ENCODE results near the gene CP.

The CP gene

GRCh38 chr3:149181182-149181581 lies 40.4 kb downstream of the CP start:
- no peak overlapping the region for H3K4me3 ChIP-seq (ENCODE audit: low read depth, low read length)
- TF ChIP-seq CTCF (IDR thresholded peaks at IDR 0.05; ENCODE audit: low read depth, low read length) = no peak

GRCh38 chr3:149180057-149180573 lies 41.5 kb downstream of the CP start:
- H3K4me3 ChIP-seq (ENCODE audit: low read depth, low read length) = no peak overlapping the region
- TF ChIP-seq CTCF (IDR thresholded peaks at IDR 0.05; ENCODE audit: low read depth, low read length) = no peak

GRCh38 chr3:149179220-149179619 lies 42.4 kb downstream of the CP start:
- no peak for TF ChIP-seq CTCF (IDR thresholded peaks at IDR 0.05; ENCODE audit: low read depth, low read length)
- no peak overlapping the region for H3K4me3 ChIP-seq (ENCODE audit: low read depth, low read length)

- no peak for TF ChIP-seq CTCF (IDR thresholded peaks at IDR 0.05; ENCODE audit: low read depth, low read length)
- H3K4me3 ChIP-seq (ENCODE audit: low read depth, low read length) = no peak overlapping the region
Measured at GRCh38 chr3:149177122-149177521, 44.5 kb downstream of the CP start.

DNA sequence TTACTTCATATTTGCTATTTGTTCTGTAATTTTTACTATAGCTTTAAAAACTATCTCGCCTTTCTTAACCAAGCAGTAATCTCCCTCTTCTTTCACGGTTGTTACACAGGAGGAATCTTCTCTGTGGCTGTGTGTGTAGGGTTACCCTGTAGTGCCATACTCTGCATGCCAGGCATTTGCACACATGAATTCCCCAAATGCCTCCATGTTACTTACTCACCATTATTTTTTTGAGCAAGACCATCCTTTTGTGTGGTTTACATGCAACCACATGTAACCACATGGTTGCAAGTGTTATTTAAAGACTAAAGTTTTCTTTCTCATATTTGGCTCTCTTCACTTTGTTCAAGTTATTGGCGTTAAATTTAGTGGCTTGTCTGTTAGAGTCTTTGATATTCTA lies 46.7 kb downstream of the CP start:
- H3K4me3 ChIP-seq (ENCODE audit: low read depth, low read length) = no peak overlapping the region
- TF ChIP-seq CTCF (IDR thresholded peaks at IDR 0.05; ENCODE audit: low read depth, low read length) = no peak

DNA sequence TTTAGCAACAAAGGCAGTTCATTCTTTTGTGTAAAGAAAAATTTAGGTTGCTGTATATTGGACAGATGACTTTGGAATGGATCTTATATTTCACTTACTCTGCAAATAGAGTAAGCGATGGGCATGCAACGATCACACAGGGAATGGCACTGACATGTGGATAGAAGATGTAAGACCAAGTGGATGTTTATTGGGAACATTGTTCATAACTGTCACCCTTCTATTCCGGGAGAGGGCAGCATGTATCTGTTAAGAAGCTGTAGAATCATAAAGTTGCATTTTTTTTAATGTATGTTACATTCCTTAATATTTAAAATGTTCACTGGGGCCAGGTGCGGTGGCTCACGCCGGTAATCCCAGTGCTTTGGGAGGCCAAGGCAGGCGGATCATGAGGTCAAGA lies 51.0 kb downstream of the CP start:
- no peak for TF ChIP-seq CTCF (IDR thresholded peaks at IDR 0.05; ENCODE audit: low read depth, low read length)
- no peak overlapping the region for H3K4me3 ChIP-seq (ENCODE audit: low read depth, low read length)

GRCh38 chr3:149167898-149168297 lies 53.7 kb downstream of the CP start:
- H3K4me3 ChIP-seq (ENCODE audit: low read depth, low read length) = no peak overlapping the region
- TF ChIP-seq CTCF (IDR thresholded peaks at IDR 0.05; ENCODE audit: low read depth, low read length) = no peak
